H9 (cell line): ENCODE measurements around the gene ACVR1. TPM values are rescaled to one million over a fixed set of nuclear protein-coding genes. Genes with fewer than 3 reads are reported as not detected.

ENCODE experiments used
- DNase-seq: peaks from one replicate; pipeline ENCODE4 v3.0.0-alpha.2; 2017
- H2AFZ ChIP-seq: one replicate; pipeline ENCODE4 v1.6.1; 2013; ENCODE audit warnings: mild to moderate bottlenecking, low read length, control low read depth, moderate library complexity
- H2AK5ac ChIP-seq: 2 replicates; pipeline ENCODE4 v1.6.1; 2013; ENCODE audit warnings: low read length, control low read depth, mixed read lengths; ENCODE audit not compliant: insufficient read length
- H2BK120ac ChIP-seq: one replicate; pipeline ENCODE4 v1.6.1; 2013; ENCODE audit warnings: low read depth, mild to moderate bottlenecking, low read length, control low read depth, inconsistent platforms; ENCODE audit not compliant: poor library complexity, severe bottlenecking
- H2BK12ac ChIP-seq: 2 replicates; pipeline ENCODE4 v1.6.1; 2013; ENCODE audit warnings: low read length, control low read depth, mixed read lengths, low read depth; ENCODE audit not compliant: insufficient read length
- H2BK15ac ChIP-seq: 2 replicates; pipeline ENCODE4 v1.6.1; 2013; ENCODE audit warnings: low read depth, low read length, control low read depth
- H2BK20ac ChIP-seq: one replicate; pipeline ENCODE4 v1.6.1; 2013; ENCODE audit warnings: low read depth, mild to moderate bottlenecking, low read length, control low read depth, inconsistent platforms; ENCODE audit not compliant: poor library complexity, severe bottlenecking
- H2BK5ac ChIP-seq: 2 replicates; pipeline ENCODE4 v1.6.1; 2013; ENCODE audit warnings: low read length, control low read depth, mixed read lengths; ENCODE audit not compliant: insufficient read length
- H3K14ac ChIP-seq: 2 replicates; pipeline ENCODE4 v1.6.1; 2013; ENCODE audit warnings: low read length, control low read depth; ENCODE audit not compliant: insufficient read depth
- H3K18ac ChIP-seq: 2 replicates; pipeline ENCODE4 v1.6.1; 2013; ENCODE audit warnings: low read depth, mild to moderate bottlenecking, mixed read lengths, low read length, control low read depth; ENCODE audit not compliant: insufficient read length
- H3K23ac ChIP-seq: 2 replicates; pipeline ENCODE4 v1.6.1; 2013; ENCODE audit warnings: low read length, control low read depth, mixed read lengths, low read depth; ENCODE audit not compliant: insufficient read length
- H3K23me2 ChIP-seq: 2 replicates; pipeline ENCODE4 v1.6.1; 2013; ENCODE audit warnings: low read depth, mild to moderate bottlenecking, mixed read lengths, low read length, control low read depth; ENCODE audit not compliant: insufficient read length, poor library complexity, severe bottlenecking
- H3K27ac ChIP-seq: 2 replicates; pipeline ENCODE4 v1.5.1; 2013; ENCODE audit warnings: low read length, control low read depth, mixed read lengths, low read depth; ENCODE audit not compliant: insufficient read length
- H3K27me3 ChIP-seq: 2 replicates; pipeline ENCODE4 v1.6.1; 2013; ENCODE audit warnings: low read length, control low read depth, inconsistent platforms; ENCODE audit not compliant: insufficient read depth
- H3K4ac ChIP-seq: 2 replicates; pipeline ENCODE4 v1.6.1; 2013; ENCODE audit warnings: low read depth, mild to moderate bottlenecking, control low read depth, inconsistent platforms, low read length, moderate library complexity
- H3K4me1 ChIP-seq: 2 replicates; pipeline ENCODE4 v1.6.1; 2013; ENCODE audit warnings: low read length, control low read depth, inconsistent platforms; ENCODE audit not compliant: insufficient read depth
- H3K4me2 ChIP-seq: 2 replicates; pipeline ENCODE4 v1.6.1; 2013; ENCODE audit warnings: low read length, control low read depth, mixed read lengths; ENCODE audit not compliant: insufficient read length, insufficient read depth
- H3K56ac ChIP-seq: 2 replicates; pipeline ENCODE4 v1.6.1; 2013; ENCODE audit warnings: low read depth, mild to moderate bottlenecking, mixed read lengths, low read length, control low read depth; ENCODE audit not compliant: insufficient read length
- H3K79me1 ChIP-seq: 2 replicates; pipeline ENCODE4 v1.6.1; 2013; ENCODE audit warnings: low read depth, mild to moderate bottlenecking, moderate library complexity, low read length, control low read depth, inconsistent platforms; ENCODE audit not compliant: insufficient read depth, poor library complexity, severe bottlenecking
- H3K79me2 ChIP-seq: 2 replicates; pipeline ENCODE4 v1.6.1; 2013; ENCODE audit warnings: low read length, control low read depth, inconsistent platforms; ENCODE audit not compliant: insufficient read depth
- H3K9ac ChIP-seq: 2 replicates; pipeline ENCODE4 v1.6.1; 2013; ENCODE audit warnings: low read length, control low read depth, mixed read lengths; ENCODE audit not compliant: insufficient read length; ENCODE audit errors: extremely low read depth
- H3K9me3 ChIP-seq: one replicate; pipeline ENCODE4 v1.6.1; 2013; ENCODE audit warnings: low read depth, low read length, inconsistent platforms; ENCODE audit not compliant: control insufficient read depth
- H3T11ph ChIP-seq: one replicate; pipeline ENCODE4 v1.6.1; 2013; ENCODE audit warnings: mild to moderate bottlenecking, low read length, control low read depth, inconsistent platforms
- H4K20me1 ChIP-seq: one replicate; pipeline ENCODE4 v1.6.1; 2013; ENCODE audit not compliant: control insufficient read depth, insufficient read length, insufficient read depth
- H4K5ac ChIP-seq: 2 replicates; pipeline ENCODE4 v1.6.1; 2013; ENCODE audit warnings: low read depth, mild to moderate bottlenecking, mixed read lengths, low read length, control low read depth; ENCODE audit not compliant: insufficient read length
- H4K8ac ChIP-seq: replicated peaks from 2 replicates; pipeline ENCODE4 v1.6.1; 2013; ENCODE audit warnings: low read length, control low read depth, mixed read lengths, low read depth; ENCODE audit not compliant: insufficient read length
- H4K91ac ChIP-seq: 2 replicates; pipeline ENCODE4 v1.6.1; 2013; ENCODE audit warnings: low read depth, mild to moderate bottlenecking, moderate library complexity, mixed read lengths, low read length, control low read depth; ENCODE audit not compliant: insufficient read length
- H3K27ac Mint-ChIP-seq, 3 experiments: 2 replicates in 2 of 3; 3 replicates in 1 of 3; pipeline ENCODE4 v1.8.0; 2020 to 2021; ENCODE audit warnings: mixed read lengths in 3 of 3, mild to moderate bottlenecking in 1 of 3, moderate library complexity in 1 of 3
- H3K27me3 Mint-ChIP-seq: 2 replicates; pipeline ENCODE4 v1.8.0; 2021; ENCODE audit warnings: low read depth, mild to moderate bottlenecking, moderate library complexity, mixed read lengths
- H3K36me3 Mint-ChIP-seq, 3 experiments: 2 replicates in 2 of 3; 3 replicates in 1 of 3; pipeline ENCODE4 v1.8.0; 2020 to 2021; ENCODE audit warnings: low read depth in 3 of 3, mixed read lengths in 3 of 3; ENCODE audit not compliant: insufficient read depth in 1 of 3
- H3K4me1 Mint-ChIP-seq, 2 experiments: 2 replicates each; pipeline ENCODE4 v1.8.0; 2020; ENCODE audit warnings: mixed read lengths in 2 of 2
- H3K4me3 Mint-ChIP-seq, 2 experiments: 2 replicates in 1 of 2; 3 replicates in 1 of 2; pipeline ENCODE4 v1.8.0; 2020 to 2021; ENCODE audit warnings: mild to moderate bottlenecking in 2 of 2, mixed read lengths in 2 of 2, moderate library complexity in 1 of 2
- H3K9me3 Mint-ChIP-seq, 2 experiments: 2 replicates in 1 of 2; 3 replicates in 1 of 2; pipeline ENCODE4 v1.8.0; 2020; ENCODE audit warnings: mild to moderate bottlenecking in 2 of 2, mixed read lengths in 2 of 2, moderate library complexity in 1 of 2
- CTCF ChIP-seq: fragments of 200-600 bp; sonication (generic); conservative IDR thresholded peaks from 3 replicates; pipeline ENCODE4 v1.8.0; 2021; ENCODE audit warnings: antibody characterized with exemption, mild to moderate bottlenecking
- WGBS: extraction: QIAGEN DNeasy Blood & Tissue Kit; methylation state at CpG from one replicate; pipeline ENCODE4 v1.1.7; 2013; ENCODE audit warnings: missing lambda C conversion rate, low lambda C conversion rate, mixed read lengths; ENCODE audit not compliant: insufficient read length; ENCODE audit errors: extremely low coverage; 5-methylcytosine and 5-hydroxymethylcytosine counted together
- total RNA-seq: library from RNA; stranded (reverse); gene quantifications from 2 replicates; pipeline ENCODE4 v1.2.1, GENCODE V29; 2021

Gene ACVR1
- total RNA-seq, 1 experiment from 2014 or later: 21.2 TPM

- Histone ChIP-seq H4K8ac (no peak overlapping the region), H2BK15ac (no peak overlapping the region), H3K4ac (no peak overlapping the region), H3K79me2 (no peaks in the 10 kb centered on the region), H2BK20ac (no peak overlapping the region), H3K14ac (no peak overlapping the region), H3T11ph (no peak overlapping the region), H3K4me2 (no peak overlapping the region), H2AFZ (no peak overlapping the region), H3K56ac (no peak overlapping the region), H2AK5ac (no peak overlapping the region), H4K91ac (no peak overlapping the region), H3K79me1 (no peaks in the 10 kb centered on the region), H2BK120ac (no peak overlapping the region), H2BK12ac (no peak overlapping the region), H3K18ac (no peak overlapping the region), H3K4me1 (no peaks in the 10 kb centered on the region), H3K23me2 (no peaks in the 10 kb centered on the region), H3K27ac (no peak overlapping the region), H3K23ac (no peak overlapping the region), H3K27me3 (no peaks in the 10 kb centered on the region), H4K20me1 (no peaks in the 10 kb centered on the region), H3K9ac (no peak overlapping the region), H4K5ac (no peak overlapping the region), H3K9me3 (no peaks in the 10 kb centered on the region), H2BK5ac (no peak overlapping the region)
- Mint-ChIP-seq H3K27ac (no peak overlapping the region), H3K36me3 (peaks cover 32 to 57% (median 46%) of the 10 kb centered on the region in 3 experiments), H3K9me3 (peaks cover 0 to 2% of the 10 kb centered on the region in 2 experiments; a peak in 3 of 5 replicates), H3K4me1 (peaks cover 3 to 10% of the 10 kb centered on the region in 2 experiments; a peak in 3 of 4 replicates), H3K27me3 (no peaks in the 10 kb centered on the region), H3K4me3 (no peak overlapping the region)
- no CpG with 5 or more reads among the region's 1 CpG for WGBS
- no peak for DNase-seq
- no peak for TF ChIP-seq CTCF
Measured at GRCh38 chr2:157735532-157735931, 140.6 kb downstream of the ACVR1 start.
